ENCODE measurements around the gene F13B. TPM values are rescaled to one million over a fixed set of nuclear protein-coding genes. Genes with fewer than 3 reads are reported as not detected.

F13B gene
- total and polyA plus RNA-seq, 4 donors = not detected

DNA sequence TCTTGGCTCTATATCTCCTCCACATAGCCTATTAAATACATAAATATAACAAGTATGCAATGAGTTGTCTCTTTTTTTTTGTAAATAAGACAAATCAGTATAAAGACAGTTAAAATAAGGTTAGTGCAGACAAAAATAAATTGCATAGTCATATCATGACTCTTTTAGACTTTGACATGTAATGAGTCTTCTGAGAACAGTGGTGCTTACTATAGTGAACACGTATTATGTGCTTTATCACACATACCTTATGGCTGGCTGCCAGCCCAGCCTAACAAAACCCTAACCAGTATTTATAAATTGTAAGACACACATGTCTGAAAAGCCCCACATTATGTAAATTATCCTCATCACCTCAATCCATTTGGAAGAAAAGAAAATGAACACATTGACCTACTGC lies 29.1 kb upstream of the F13B start:
- peaks cover 0 to 4% (median 0%) of the 10 kb centered on the region in 4 donors for H3K36me3 ChIP-seq (ENCODE audit: control insufficient read depth in 4 of 4, insufficient read depth in 4 of 4, low read length in 4 of 4)
- ATAC-seq (ENCODE audit: insufficient read depth, low FRiP score) (no peak), DNase-seq (no peak)
- no peaks in the 10 kb centered on the region for H3K9me3 ChIP-seq (ENCODE audit: control insufficient read depth in 4 of 4, insufficient read depth in 3 of 4, low read length in 3 of 4)
- TF ChIP-seq, protein P1, sequence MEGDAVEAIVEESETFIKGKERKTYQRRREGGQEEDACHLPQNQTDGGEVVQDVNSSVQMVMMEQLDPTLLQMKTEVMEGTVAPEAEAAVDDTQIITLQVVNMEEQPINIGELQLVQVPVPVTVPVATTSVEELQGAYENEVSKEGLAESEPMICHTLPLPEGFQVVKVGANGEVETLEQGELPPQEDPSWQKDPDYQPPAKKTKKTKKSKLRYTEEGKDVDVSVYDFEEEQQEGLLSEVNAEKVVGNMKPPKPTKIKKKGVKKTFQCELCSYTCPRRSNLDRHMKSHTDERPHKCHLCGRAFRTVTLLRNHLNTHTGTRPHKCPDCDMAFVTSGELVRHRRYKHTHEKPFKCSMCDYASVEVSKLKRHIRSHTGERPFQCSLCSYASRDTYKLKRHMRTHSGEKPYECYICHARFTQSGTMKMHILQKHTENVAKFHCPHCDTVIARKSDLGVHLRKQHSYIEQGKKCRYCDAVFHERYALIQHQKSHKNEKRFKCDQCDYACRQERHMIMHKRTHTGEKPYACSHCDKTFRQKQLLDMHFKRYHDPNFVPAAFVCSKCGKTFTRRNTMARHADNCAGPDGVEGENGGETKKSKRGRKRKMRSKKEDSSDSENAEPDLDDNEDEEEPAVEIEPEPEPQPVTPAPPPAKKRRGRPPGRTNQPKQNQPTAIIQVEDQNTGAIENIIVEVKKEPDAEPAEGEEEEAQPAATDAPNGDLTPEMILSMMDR (IDR thresholded peaks at IDR 0.05; ENCODE audit: control extremely low read depth, extremely low read depth) = no peak
- H3K27me3 ChIP-seq (ENCODE audit: control insufficient read depth in 3 of 3, insufficient read depth in 3 of 3, low read length in 2 of 3) = no peaks in the 10 kb centered on the region
- H3K9ac ChIP-seq (ENCODE audit: insufficient read depth in 1 of 2, low read length in 2 of 2) = no peak overlapping the region
- H3K27ac ChIP-seq (ENCODE audit: low read depth in 1 of 2, low read length in 1 of 2) = no peak overlapping the region
- H3K4me3 ChIP-seq = no peak overlapping the region
- WGBS, 2 donors = 85 to 97% methylated on average over 1 of the region's 1 CpG
- H3K4me1 ChIP-seq (ENCODE audit: control insufficient read depth in 5 of 5, insufficient read depth in 5 of 5, low read length in 5 of 5) = peaks cover 0 to 9% (median 0%) of the 10 kb centered on the region in 5 donors

DNA sequence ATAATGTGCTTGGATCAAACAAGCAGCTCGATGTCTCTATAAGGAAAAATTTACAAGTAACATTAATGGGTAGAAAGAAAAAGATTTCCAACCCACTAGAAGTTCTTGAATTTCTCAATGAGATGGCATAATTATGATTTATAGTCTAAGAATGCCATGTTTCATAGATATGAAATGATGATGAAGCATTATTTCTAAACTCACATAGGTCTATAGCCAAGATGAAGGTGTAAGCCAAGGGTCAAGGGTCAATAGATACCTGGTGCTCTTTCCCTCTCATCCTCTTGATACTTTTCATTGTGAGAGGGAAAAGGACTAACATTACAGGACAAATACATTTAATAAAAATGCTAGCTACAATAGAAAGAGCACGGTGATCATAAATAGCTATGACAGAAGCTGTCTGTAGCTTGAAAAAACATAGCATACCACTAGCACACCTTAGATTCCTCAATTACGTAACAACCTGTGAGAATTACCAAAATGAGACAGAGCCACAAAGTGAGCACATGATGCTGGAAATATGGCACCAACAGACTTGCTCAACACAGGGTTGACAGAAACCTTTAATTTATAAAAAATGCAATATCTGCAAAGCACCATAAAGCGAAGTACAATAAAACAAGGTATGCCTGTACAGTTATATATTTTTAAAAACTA lies 26.3 kb upstream of the F13B start:
- TF ChIP-seq, protein P1 (IDR thresholded peaks at IDR 0.05; ENCODE audit: control extremely low read depth, extremely low read depth) = no peak
- no peaks in the 10 kb centered on the region for H3K27me3 ChIP-seq (ENCODE audit: control insufficient read depth in 3 of 3, insufficient read depth in 3 of 3, low read length in 2 of 3)
- no peaks in the 10 kb centered on the region for H3K4me1 ChIP-seq (ENCODE audit: control insufficient read depth in 5 of 5, insufficient read depth in 5 of 5, low read length in 5 of 5)
- WGBS, 2 donors = 98 to 100% methylated on average over 4 of the region's 4 CpGs
- no peak overlapping the region for H3K27ac ChIP-seq (ENCODE audit: low read depth in 1 of 2, low read length in 1 of 2)
- DNase-seq = no peak
- H3K9ac ChIP-seq (ENCODE audit: insufficient read depth in 1 of 2, low read length in 2 of 2) = no peak overlapping the region
- H3K4me3 ChIP-seq = no peak overlapping the region
- ATAC-seq (ENCODE audit: insufficient read depth, low FRiP score) = no peak
- peaks cover 0 to 5% (median 2%) of the 10 kb centered on the region in 4 donors for H3K36me3 ChIP-seq (ENCODE audit: control insufficient read depth in 4 of 4, insufficient read depth in 4 of 4, low read length in 4 of 4)
- no peaks in the 10 kb centered on the region for H3K9me3 ChIP-seq (ENCODE audit: control insufficient read depth in 4 of 4, insufficient read depth in 3 of 4, low read length in 3 of 4)

DNA sequence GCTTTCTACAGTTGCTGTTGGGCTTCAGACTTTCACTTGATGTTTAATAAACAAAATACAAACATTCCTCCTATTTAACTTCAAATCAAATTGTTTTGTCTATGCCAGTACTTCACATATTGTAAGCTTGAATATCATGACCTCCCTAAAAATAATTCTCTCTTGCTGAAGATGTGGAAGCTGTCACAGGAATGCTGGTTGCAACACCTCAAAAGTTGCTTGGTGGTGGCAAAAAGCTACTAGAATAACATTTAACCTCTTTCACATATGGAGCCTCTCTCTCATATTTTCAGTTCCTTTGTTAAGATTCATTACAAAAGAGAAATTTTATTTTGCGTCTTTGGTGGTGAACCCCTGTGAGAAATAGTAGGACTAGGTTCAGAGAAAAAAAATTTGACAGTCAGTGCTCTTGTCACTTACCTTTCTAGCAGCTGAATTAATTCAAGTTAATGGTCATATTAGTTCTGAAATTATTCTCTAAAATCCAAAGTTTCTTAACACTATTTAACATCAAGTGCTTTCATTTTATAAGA lies 25.5 kb upstream of the F13B start:
- no peak overlapping the region for H3K9ac ChIP-seq (ENCODE audit: insufficient read depth in 1 of 2, low read length in 2 of 2)
- no peaks in the 10 kb centered on the region for H3K4me1 ChIP-seq (ENCODE audit: control insufficient read depth in 5 of 5, insufficient read depth in 5 of 5, low read length in 5 of 5)
- H3K36me3 ChIP-seq (ENCODE audit: control insufficient read depth in 4 of 4, insufficient read depth in 4 of 4, low read length in 4 of 4) = peaks cover 0 to 5% (median 2%) of the 10 kb centered on the region in 4 donors
- DNase-seq = no peak
- H3K4me3 ChIP-seq = no peak overlapping the region
- no peak overlapping the region for H3K27ac ChIP-seq (ENCODE audit: low read depth in 1 of 2, low read length in 1 of 2)
- no peak for ATAC-seq (ENCODE audit: insufficient read depth, low FRiP score)
- WGBS, 2 donors = 99 to 100% methylated on average over 1 of the region's 1 CpG
- TF ChIP-seq, protein P1 (IDR thresholded peaks at IDR 0.05; ENCODE audit: control extremely low read depth, extremely low read depth) = no peak
- no peaks in the 10 kb centered on the region for H3K27me3 ChIP-seq (ENCODE audit: control insufficient read depth in 3 of 3, insufficient read depth in 3 of 3, low read length in 2 of 3)
- no peaks in the 10 kb centered on the region for H3K9me3 ChIP-seq (ENCODE audit: control insufficient read depth in 4 of 4, insufficient read depth in 3 of 4, low read length in 3 of 4)
